Muscle layer of colon (tissue), 2 donors: ENCODE data around the gene TAS1R1.

Source experiments
- H3K27ac ChIP-seq: one replicate; pipeline ENCODE4 v1.7.0; 2013; ENCODE audit warnings: low read depth, mild to moderate bottlenecking, low read length, moderate library complexity
- H3K27me3 ChIP-seq, 2 donors: one replicate each; pipeline ENCODE4 v1.7.0; 2013; ENCODE audit warnings: low read length in 2 of 2, mild to moderate bottlenecking in 2 of 2; ENCODE audit not compliant: insufficient read depth in 2 of 2, control insufficient read depth in 1 of 2
- H3K36me3 ChIP-seq: one replicate; pipeline ENCODE4 v1.7.0; 2013; ENCODE audit warnings: mild to moderate bottlenecking, low read length; ENCODE audit not compliant: insufficient read depth
- H3K4me1 ChIP-seq: one replicate; pipeline ENCODE4 v1.7.0; 2013; ENCODE audit warnings: mild to moderate bottlenecking, low read length; ENCODE audit not compliant: insufficient read depth
- H3K4me3 ChIP-seq, 2 donors: one replicate each; pipeline ENCODE4 v1.7.0; 2013; ENCODE audit warnings: low read length in 2 of 2, low read depth in 1 of 2, mild to moderate bottlenecking in 1 of 2, moderate library complexity in 1 of 2
- H3K9ac ChIP-seq: one replicate; pipeline ENCODE4 v1.7.0; 2013; ENCODE audit warnings: low read length
- H3K9me3 ChIP-seq: one replicate; pipeline ENCODE4 v1.7.0; 2013; ENCODE audit warnings: mild to moderate bottlenecking, low read length
- donor health status: abdominal sarcoma.
- donor health status: Adenocarcinoma of cecum.

The TAS1R1 gene

DNA sequence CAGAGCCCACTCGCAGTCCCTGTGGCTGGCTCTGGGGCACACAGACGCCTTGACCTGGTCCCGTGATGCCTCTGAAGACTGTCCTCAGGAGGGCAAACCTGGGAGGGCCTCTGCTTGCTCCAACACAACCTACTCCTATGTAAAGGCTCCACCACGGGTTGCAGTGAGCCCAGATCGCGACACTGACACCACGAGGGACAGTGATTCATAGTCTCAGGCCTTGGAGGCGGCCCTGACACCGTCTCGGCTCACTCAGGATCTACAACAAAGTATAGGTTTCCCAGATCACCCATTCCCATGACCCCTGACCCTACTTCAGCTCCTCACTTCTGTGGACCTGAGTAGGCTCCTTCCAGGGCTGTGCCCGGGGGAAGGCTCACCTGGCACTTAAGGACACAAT lies 28.8 kb upstream of the TAS1R1 start:
- H3K27me3 ChIP-seq: no peaks in the 10 kb centered on the region
- H3K4me3 ChIP-seq: no peak overlapping the region
- H3K9ac ChIP-seq: no peak overlapping the region
- H3K36me3 ChIP-seq: peaks cover 49% of the 10 kb centered on the region
- no peaks in the 10 kb centered on the region for H3K9me3 ChIP-seq
- no peaks in the 10 kb centered on the region for H3K4me1 ChIP-seq
- H3K27ac ChIP-seq: no peak overlapping the region

- H3K4me3 ChIP-seq: no peak overlapping the region
- no peak overlapping the region for H3K27ac ChIP-seq
- peaks cover 70% of the 10 kb centered on the region for H3K36me3 ChIP-seq
Measured at GRCh38 chr1:6528492-6528891, 26.6 kb upstream of the TAS1R1 start.

GRCh38 chr1:6530504-6531160 lies 24.5 kb upstream of the TAS1R1 start:
- Histone ChIP-seq H3K9ac (no peak overlapping the region), H3K27me3 (no peaks in the 10 kb centered on the region), H3K4me3 (no peak overlapping the region), H3K27ac (no peak overlapping the region), H3K36me3 (peaks cover 70% of the 10 kb centered on the region), H3K4me1 (no peaks in the 10 kb centered on the region), H3K9me3 (no peaks in the 10 kb centered on the region)

More at GRCh38 chr1:6528492-6528891, 26.6 kb upstream of the TAS1R1 start:
- no peaks in the 10 kb centered on the region for H3K27me3 ChIP-seq
- no peak overlapping the region for H3K9ac ChIP-seq
- no peaks in the 10 kb centered on the region for H3K4me1 ChIP-seq
- no peaks in the 10 kb centered on the region for H3K9me3 ChIP-seq

GRCh38 chr1:6531996-6532395 lies 23.1 kb upstream of the TAS1R1 start:
- Histone ChIP-seq H3K36me3 (peaks cover 57% of the 10 kb centered on the region), H3K9me3 (no peaks in the 10 kb centered on the region), H3K4me1 (no peaks in the 10 kb centered on the region), H3K27ac (no peak overlapping the region), H3K9ac (no peak overlapping the region), H3K27me3 (no peaks in the 10 kb centered on the region), H3K4me3 (no peak overlapping the region)

GRCh38 chr1:6534248-6534822 lies 20.8 kb upstream of the TAS1R1 start:
- Histone ChIP-seq H3K36me3 (peaks cover 35% of the 10 kb centered on the region), H3K9ac (no peak overlapping the region), H3K27me3 (no peaks in the 10 kb centered on the region), H3K9me3 (no peaks in the 10 kb centered on the region), H3K4me3 (no peak overlapping the region), H3K4me1 (no peaks in the 10 kb centered on the region), H3K27ac (no peak overlapping the region)

GRCh38 chr1:6535214-6535613 lies 19.9 kb upstream of the TAS1R1 start:
- Histone ChIP-seq H3K4me1 (no peaks in the 10 kb centered on the region), H3K9ac (no peak overlapping the region), H3K27me3 (no peaks in the 10 kb centered on the region), H3K4me3 (no peak overlapping the region), H3K9me3 (no peaks in the 10 kb centered on the region), H3K27ac (no peak overlapping the region), H3K36me3 (peaks cover 35% of the 10 kb centered on the region)

DNA sequence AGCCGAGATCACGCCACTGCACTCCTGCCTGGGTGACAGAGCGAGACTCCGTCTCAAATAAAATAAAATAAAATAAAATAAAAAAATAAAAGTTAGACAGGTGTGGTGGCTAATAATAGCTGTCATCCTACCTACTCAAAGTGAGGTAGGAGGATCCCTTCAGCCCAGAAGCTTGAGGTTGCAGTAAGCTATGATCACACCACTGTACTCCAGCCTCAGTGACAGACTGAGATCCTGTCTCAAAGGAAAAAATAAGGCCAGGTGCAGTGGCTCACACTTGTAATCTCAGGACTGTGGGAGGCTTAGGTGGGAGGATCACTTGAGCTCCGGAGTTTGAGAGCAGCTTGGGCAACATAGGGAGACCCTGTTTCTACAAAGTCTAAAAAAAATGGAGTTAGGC lies 18.8 kb upstream of the TAS1R1 start:
- no peaks in the 10 kb centered on the region for H3K9me3 ChIP-seq
- peaks cover 28% of the 10 kb centered on the region for H3K36me3 ChIP-seq
- H3K9ac ChIP-seq: no peak overlapping the region
- no peak overlapping the region for H3K4me3 ChIP-seq
- H3K27me3 ChIP-seq: no peaks in the 10 kb centered on the region
- H3K27ac ChIP-seq: no peak overlapping the region
- no peaks in the 10 kb centered on the region for H3K4me1 ChIP-seq

DNA sequence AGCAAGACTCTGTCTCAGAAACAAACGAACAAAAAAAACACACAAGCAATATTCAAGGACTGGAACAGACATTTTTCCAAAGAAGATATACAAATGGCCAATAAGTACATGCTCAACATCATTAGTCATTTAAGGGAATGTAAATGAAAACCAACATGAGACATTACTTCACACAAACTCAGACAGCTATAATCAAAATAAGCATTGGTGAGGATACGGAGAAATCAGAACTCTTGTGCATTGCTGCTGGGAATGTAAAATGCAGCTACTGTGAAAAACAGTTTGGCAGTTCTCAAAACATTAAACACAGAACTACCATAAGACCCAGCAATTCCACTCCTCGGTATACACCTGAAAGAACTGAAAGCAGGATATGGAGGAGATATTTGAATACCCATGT lies 16.2 kb upstream of the TAS1R1 start:
- Histone ChIP-seq H3K4me1 (no peaks in the 10 kb centered on the region), H3K27ac (no peak overlapping the region), H3K9ac (no peak overlapping the region), H3K9me3 (no peaks in the 10 kb centered on the region), H3K36me3 (peaks cover 6% of the 10 kb centered on the region), H3K27me3 (no peaks in the 10 kb centered on the region), H3K4me3 (no peak overlapping the region)

DNA sequence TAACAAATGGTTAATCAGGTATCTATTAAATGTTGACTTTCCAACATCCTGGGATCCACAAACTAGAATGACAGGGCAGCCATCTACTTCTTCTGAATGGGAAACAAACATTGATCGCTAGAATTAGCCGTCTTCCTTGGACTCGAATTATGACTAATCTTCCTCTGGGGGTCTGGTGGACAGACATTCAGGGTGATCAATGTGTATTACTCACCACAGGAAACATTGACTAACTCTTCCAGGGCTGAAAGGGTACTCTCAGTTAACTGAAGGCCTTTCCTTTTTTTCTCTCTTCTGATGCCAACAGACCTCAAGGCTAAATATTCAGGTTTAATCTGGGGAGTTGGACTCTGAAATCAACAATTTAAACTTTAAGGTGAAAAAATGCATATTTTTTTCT lies 10.3 kb upstream of the TAS1R1 start:
- Histone ChIP-seq H3K36me3 (peaks cover 26% of the 10 kb centered on the region), H3K4me3 (no peak overlapping the region), H3K27me3 (no peaks in the 10 kb centered on the region), H3K4me1 (no peaks in the 10 kb centered on the region), H3K27ac (no peak overlapping the region), H3K9me3 (no peaks in the 10 kb centered on the region), H3K9ac (no peak overlapping the region)

- Histone ChIP-seq H3K27ac (no peak overlapping the region), H3K9me3 (no peaks in the 10 kb centered on the region), H3K36me3 (peaks cover 26% of the 10 kb centered on the region), H3K4me3 (no peak overlapping the region), H3K9ac (no peak overlapping the region), H3K27me3 (no peaks in the 10 kb centered on the region), H3K4me1 (no peaks in the 10 kb centered on the region)
Measured at GRCh38 chr1:6545276-6546112, 9.6 kb upstream of the TAS1R1 start.

DNA sequence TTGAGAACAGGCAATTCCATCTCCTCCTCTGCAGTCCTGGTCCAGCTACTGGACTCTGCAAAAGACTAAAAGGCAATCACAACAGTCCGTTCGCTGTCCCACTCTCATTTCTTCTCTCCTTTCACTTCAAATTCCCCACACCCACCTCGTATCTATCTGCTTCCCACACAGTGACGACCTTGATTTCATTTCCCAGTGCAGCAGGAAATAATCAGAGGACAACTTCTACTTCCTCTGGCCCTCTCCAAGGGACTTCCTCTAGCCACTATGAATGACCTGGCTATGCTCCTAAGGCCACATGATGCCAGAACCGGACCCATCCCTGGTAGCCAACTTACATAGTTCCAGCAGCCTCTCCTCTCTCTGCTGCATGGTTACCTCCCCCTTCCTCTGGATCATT lies 8.8 kb upstream of the TAS1R1 start:
- peaks cover 26% of the 10 kb centered on the region for H3K36me3 ChIP-seq
- H3K9ac ChIP-seq: no peak overlapping the region
- H3K9me3 ChIP-seq: no peaks in the 10 kb centered on the region
- no peaks in the 10 kb centered on the region for H3K4me1 ChIP-seq
- no peaks in the 10 kb centered on the region for H3K27me3 ChIP-seq
- no peak overlapping the region for H3K4me3 ChIP-seq
- no peak overlapping the region for H3K27ac ChIP-seq
